Erythroblast (primary cell): Measurements from ENCODE around the gene KIF5A.
"Not testable (repeated sequence)": the region's sequence is repeated elsewhere in the genome, so short reads cannot be mapped to it uniquely, and the experiment has no call there.

Experiments used
- GATA1 ChIP-seq: IDR thresholded peaks from 2 replicates; pipeline ENCODE4 v1.6.1; 2011; ENCODE audit warnings: low read depth, mild to moderate bottlenecking, control low read depth, low read length, moderate library complexity
- POLR2A ChIP-seq: IDR thresholded peaks from 2 replicates; pipeline ENCODE4 v1.6.1; 2011; ENCODE audit warnings: mild to moderate bottlenecking, low read length

DNA sequence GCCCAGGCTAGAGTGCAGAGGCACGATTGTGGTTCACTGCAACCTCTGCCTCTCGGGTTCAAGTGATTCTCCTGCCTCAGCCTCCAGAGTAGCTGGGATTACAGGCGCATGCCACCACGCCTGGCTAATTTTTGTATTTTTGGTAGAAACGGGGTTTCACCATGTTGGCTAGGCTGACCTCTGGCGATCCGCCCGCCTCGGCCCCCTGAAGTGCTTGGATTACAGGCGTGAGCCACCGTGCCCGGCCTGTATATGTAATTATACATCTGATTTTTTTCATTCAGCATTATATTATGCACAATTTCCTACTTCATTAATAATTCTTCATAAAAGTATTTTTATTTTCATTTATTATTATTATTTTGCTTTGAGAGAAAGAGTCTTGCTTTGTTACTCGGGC, 20.6 kb downstream of the KIF5A start:
- not testable (repeated sequence) for TF ChIP-seq POLR2A, GATA1
